Neuron (in vitro differentiated cells): ENCODE data around the gene CST7.

ENCODE experiments used
- H2AFZ ChIP-seq: one replicate; pipeline ENCODE4 v1.6.1; 2013; ENCODE audit warnings: low read depth, mild to moderate bottlenecking, inconsistent platforms, low read length, moderate library complexity
- H3K27me3 ChIP-seq: one replicate; pipeline ENCODE4 v1.6.1; 2013; ENCODE audit warnings: low read length; ENCODE audit not compliant: insufficient read depth
- H3K36me3 ChIP-seq: one replicate; pipeline ENCODE4 v1.6.1; 2013; ENCODE audit warnings: low read length; ENCODE audit not compliant: insufficient read depth
- H3K4me1 ChIP-seq: one replicate; pipeline ENCODE4 v1.6.1; 2013; ENCODE audit warnings: low read length; ENCODE audit not compliant: insufficient read depth
- H3K4me3 ChIP-seq: 2 replicates; pipeline ENCODE4 v1.5.1; 2013; ENCODE audit warnings: mild to moderate bottlenecking, low read length, moderate library complexity
- H3K9me3 ChIP-seq: one replicate; pipeline ENCODE4 v1.6.1; 2013; ENCODE audit warnings: low read length

CST7 gene

DNA sequence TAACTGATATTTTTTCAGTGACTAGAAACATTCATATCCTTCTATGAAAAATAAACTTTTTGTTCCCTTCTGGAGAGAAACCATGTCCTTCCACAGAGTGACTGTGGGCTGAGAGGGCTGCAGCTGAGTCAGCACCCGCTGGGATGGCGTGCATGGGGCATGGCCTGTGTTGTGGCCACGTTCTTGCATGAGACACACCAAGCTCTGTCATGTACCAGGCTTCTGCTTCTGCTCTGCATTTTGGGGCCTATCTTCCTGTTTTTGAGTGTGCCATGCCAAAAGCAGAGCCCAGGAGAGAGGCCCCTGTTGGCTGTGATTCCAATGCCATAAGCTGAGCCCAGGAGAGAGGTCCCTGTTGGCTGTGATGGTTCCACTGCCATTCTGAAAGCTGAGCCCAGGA lies 32.7 kb downstream of the CST7 start:
- Histone ChIP-seq H2AFZ (no peak overlapping the region), H3K9me3 (peaks cover 32% of the 10 kb centered on the region), H3K36me3 (peaks cover 51% of the 10 kb centered on the region), H3K4me1 (no peaks in the 10 kb centered on the region), H3K27me3 (no peaks in the 10 kb centered on the region), H3K4me3 (no peak overlapping the region)

DNA sequence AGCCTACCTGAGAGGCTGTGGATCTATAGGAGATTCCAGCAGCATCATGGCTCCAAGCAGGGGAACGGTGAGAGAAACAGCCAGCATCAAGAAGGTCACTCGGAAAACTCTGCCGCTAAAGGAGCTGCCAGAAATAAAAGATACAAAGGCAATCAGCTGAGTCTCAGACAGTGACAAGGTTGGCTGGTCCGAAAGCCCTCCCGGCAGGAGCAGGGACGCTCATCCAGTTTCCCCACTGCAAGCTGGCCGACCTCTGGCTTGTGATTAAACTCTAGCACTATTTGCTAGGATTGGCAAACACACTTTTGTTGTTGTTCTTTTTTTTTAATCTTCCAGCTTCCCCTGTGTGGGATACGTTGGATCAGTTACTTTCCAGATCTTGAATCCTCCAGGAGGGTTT lies 34.8 kb downstream of the CST7 start:
- Histone ChIP-seq H3K27me3 (no peaks in the 10 kb centered on the region), H3K9me3 (peaks cover 27% of the 10 kb centered on the region), H3K4me1 (no peaks in the 10 kb centered on the region), H2AFZ (no peak overlapping the region), H3K4me3 (no peak overlapping the region), H3K36me3 (peaks cover 31% of the 10 kb centered on the region)

DNA sequence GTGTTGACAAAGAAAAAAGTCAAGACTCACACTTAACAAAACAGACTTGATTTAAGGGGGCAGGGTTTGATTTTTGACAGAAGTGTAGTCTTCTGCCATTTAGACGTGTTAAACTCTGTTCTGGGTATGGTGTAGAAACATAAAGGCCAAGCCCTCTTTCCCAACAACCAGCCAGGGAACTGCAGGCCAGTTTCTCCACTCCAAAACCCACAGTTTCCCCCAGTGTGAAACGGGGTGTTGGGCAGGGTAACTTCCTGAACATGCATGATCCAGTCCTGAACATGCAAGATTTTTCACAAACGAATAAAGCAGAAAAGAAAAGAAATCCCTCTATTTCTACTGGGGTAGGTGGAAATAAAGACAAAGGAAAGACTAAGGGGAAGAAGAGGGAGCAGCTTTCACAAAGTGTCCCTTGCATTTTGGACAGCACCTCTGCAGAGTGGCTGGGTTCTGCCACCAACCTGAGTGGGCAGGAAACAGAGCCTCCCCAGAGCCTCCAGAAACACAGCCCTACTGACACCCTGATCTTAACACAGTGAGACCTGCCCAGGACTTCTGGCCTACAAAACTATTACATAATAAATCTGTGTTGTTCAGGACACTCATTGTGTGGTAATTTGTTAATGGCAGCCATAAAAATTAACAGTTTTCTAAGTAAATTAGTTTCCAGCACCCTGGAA lies 36.0 kb downstream of the CST7 start:
- Histone ChIP-seq H3K4me3 (no peak overlapping the region), H3K9me3 (peaks cover 16% of the 10 kb centered on the region), H3K4me1 (peaks cover under 1% of the 10 kb centered on the region), H3K27me3 (no peaks in the 10 kb centered on the region), H2AFZ (no peak overlapping the region), H3K36me3 (peaks cover 32% of the 10 kb centered on the region)

- Histone ChIP-seq H3K9me3 (peaks cover 9% of the 10 kb centered on the region), H3K4me3 (no peak overlapping the region), H3K27me3 (no peaks in the 10 kb centered on the region), H2AFZ (no peak overlapping the region), H3K36me3 (peaks cover 25% of the 10 kb centered on the region), H3K4me1 (peaks cover 7% of the 10 kb centered on the region)
Measured at GRCh38 chr20:24985802-24986201, 36.7 kb downstream of the CST7 start.

DNA sequence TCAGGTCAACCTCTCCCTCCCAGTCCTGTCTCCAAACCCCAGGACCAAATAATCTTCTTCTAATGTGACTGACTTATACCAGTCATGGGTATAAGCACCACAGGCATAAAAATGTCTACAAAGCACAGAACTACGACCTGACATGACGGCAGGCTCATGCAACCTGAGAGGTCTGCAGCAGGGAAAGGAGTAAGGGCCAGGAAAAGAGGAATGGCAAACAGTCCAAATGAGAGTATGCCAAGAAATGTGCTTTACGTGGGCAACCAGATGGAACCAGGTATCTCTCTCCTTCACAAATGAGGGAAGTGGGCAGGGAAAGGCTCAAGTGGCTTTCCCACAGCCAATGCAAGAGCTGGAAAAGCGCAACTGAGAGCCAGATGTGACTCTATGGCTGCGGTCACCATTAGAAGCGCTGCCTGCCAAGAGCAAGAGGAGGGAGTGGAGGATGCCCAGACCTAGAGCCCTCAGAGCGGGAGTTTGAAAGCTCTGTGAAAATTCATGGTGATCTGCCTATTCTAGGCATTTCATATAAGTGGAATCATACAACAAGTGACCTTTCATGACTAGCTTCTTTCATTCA lies 37.5 kb downstream of the CST7 start:
- Histone ChIP-seq H2AFZ (no peak overlapping the region), H3K27me3 (no peaks in the 10 kb centered on the region), H3K36me3 (peaks cover 20% of the 10 kb centered on the region), H3K9me3 (peaks cover 3% of the 10 kb centered on the region), H3K4me3 (no peak overlapping the region), H3K4me1 (peaks cover 14% of the 10 kb centered on the region)

GRCh38 chr20:24987244-24987643 lies 38.2 kb downstream of the CST7 start:
- Histone ChIP-seq H3K4me3 (no peak overlapping the region), H3K36me3 (peaks cover 14% of the 10 kb centered on the region), H2AFZ (no peak overlapping the region), H3K4me1 (peaks cover 18% of the 10 kb centered on the region), H3K9me3 (no peaks in the 10 kb centered on the region), H3K27me3 (no peaks in the 10 kb centered on the region)

DNA sequence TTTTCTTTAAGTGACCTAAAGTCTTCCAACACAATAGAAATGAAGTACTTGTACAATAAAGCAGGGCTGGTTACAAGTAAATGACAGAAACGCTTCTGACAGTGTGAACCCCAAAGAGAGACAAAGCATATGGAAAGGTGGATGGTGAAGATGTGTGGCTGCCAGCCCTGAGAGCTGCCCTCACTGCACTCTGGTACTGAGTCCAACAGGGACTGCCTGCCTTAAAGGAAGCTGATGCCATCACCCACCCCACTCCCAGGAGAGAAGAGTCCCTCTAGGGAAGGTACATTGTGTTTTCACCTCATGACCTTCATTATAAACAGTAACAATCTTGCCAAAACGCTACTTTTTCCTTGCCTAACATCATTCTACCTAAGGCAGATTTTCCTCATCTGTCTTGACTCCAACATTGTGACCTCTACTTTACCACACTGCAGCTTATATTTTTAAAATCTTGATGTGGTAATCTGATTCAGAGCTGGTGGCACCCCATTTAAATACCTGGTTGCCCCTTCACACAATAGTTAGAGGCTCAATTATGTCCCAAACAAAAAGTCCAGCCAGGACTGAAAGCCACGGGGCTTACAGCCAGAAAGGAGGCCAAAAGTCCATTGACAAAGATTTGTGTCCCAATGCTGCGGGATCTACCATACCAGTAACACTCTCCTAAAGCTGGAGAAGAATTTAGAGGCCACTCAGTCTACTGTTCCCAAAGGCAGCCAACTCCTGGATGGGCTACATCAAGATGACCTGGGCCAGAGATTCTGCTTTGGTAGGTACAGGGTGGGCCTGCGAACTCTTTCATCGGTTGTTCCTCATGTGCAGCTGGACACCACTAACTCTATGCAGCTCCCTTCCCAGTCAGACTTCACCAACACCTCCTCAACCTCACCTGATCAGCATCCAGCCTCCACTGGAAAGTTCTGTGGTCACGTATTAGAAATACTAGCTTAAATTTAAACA lies 39.1 kb downstream of the CST7 start:
- H3K9me3 ChIP-seq, result no peaks in the 10 kb centered on the region
- no peaks in the 10 kb centered on the region for H3K27me3 ChIP-seq
- H3K4me3 ChIP-seq, result no peak overlapping the region
- H3K36me3 ChIP-seq, result peaks cover 5% of the 10 kb centered on the region
- peaks cover 21% of the 10 kb centered on the region for H3K4me1 ChIP-seq
- no peak overlapping the region for H2AFZ ChIP-seq

GRCh38 chr20:24989162-24989561 lies 40.1 kb downstream of the CST7 start:
- Histone ChIP-seq H3K36me3 (peaks cover 2% of the 10 kb centered on the region), H3K4me3 (no peak overlapping the region), H3K27me3 (no peaks in the 10 kb centered on the region), H3K4me1 (peaks cover 31% of the 10 kb centered on the region), H3K9me3 (no peaks in the 10 kb centered on the region), H2AFZ (no peak overlapping the region)

DNA sequence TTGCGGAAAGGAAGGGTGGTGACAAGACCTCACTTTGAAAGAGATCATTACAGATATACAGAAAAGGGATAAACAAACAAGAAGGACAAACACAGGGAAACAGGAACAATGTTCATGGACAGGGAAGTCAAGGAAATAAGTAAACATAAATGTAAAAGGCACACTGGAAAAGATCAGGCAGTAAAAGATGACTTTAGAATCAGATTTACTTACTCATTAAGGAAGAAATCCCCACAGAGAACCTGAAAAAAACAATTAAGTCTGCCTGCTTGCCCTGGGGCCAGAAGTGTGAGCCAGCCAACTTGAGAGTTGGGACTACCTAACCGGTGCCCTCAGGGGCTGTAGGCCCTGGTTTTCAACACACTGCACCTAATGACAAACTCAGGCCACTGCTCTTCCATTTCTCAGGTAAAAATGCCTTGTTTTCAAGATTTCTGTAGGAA lies 41.8 kb downstream of the CST7 start:
- Histone ChIP-seq H3K4me1 (peaks cover 37% of the 10 kb centered on the region), H3K9me3 (no peaks in the 10 kb centered on the region), H3K27me3 (no peaks in the 10 kb centered on the region), H3K36me3 (peaks cover 2% of the 10 kb centered on the region), H3K4me3 (peak overlapping the region; percentile 79), H2AFZ (no peak overlapping the region)

DNA sequence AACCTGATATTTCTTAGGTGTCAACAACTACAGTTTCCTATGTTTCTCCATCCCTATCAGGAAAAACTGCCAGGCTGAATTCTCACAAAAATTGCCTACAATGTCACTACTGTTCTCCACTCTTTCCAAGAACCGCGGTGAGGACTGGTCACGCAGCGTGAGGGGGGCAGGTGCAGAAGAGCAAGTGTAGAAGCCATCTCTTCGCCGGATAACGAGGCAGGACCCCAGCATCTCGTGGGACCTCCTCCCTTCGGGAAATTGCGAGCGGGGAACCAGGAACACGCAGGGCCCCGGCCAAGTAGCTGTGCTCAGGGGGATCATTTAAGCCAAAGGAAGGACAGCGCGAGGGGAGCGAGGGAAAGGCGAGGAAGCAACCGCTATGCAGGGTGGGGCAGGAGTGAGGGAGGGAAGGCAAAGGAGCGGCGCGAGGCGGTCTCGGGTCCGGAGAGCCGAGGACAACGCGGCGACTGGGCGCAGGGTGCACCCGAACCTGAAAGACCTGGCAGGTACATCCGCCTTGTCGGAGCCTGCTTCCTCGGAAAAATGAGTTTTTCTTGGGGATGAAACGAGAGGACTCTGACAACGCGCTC lies 42.9 kb downstream of the CST7 start:
- H2AFZ ChIP-seq, result peak overlapping the region; percentile 64
- no peaks in the 10 kb centered on the region for H3K9me3 ChIP-seq
- peaks cover 39% of the 10 kb centered on the region for H3K4me1 ChIP-seq
- no peaks in the 10 kb centered on the region for H3K27me3 ChIP-seq
- peak overlapping the region; percentile 79 for H3K4me3 ChIP-seq
- peaks cover 2% of the 10 kb centered on the region for H3K36me3 ChIP-seq

GRCh38 chr20:24992487-24993205 lies 43.6 kb downstream of the CST7 start, which contains the start of gene APMAP:
Gene APMAP (minus strand): TSS chr20:24992751. CDS start chr20:24992688, 63 bp downstream.
- peaks cover 2% of the 10 kb centered on the region for H3K36me3 ChIP-seq
- peaks cover 39% of the 10 kb centered on the region for H3K4me1 ChIP-seq
- no peaks in the 10 kb centered on the region for H3K27me3 ChIP-seq
- H2AFZ ChIP-seq, result peak within 1 kb of the TSS; percentile 64
- H3K4me3 ChIP-seq, result peak within 1 kb of the TSS; percentile 79
- H3K9me3 ChIP-seq, result no peaks in the 10 kb centered on the region
